Tibial artery (tissue), 4 donors: ENCODE measurements around the gene GALP.
"Not testable (repeated sequence)": the region's sequence is repeated elsewhere in the genome, so short reads cannot be mapped to it uniquely, and the experiment has no call there.

Experiments used
- DNase-seq, 2 donors: peaks; one replicate each; pipeline ENCODE4 v3.0.0-alpha.2; 2019
- H3K27ac ChIP-seq, 2 donors: fragments of 200-600 bp; sonication (generic) in 1 of 2; 1 replicate in 1 of 2; 2 replicates in 1 of 2; pipeline ENCODE4 v1.5.1; 2018 to 2019; ENCODE audit warnings: mild to moderate bottlenecking in 1 of 2
- H3K27me3 ChIP-seq, 2 donors: fragments of 200-600 bp; sonication (generic) in 1 of 2; one replicate each; pipeline versions ENCODE4 v1.5.1 to v1.6.0; 2016 to 2019
- H3K36me3 ChIP-seq, 3 donors: fragments of 200-600 bp; sonication (generic) in 2 of 3; one replicate each; pipeline ENCODE4 v1.5.1; 2016 to 2019; ENCODE audit warnings: mild to moderate bottlenecking in 2 of 3
- H3K4me1 ChIP-seq, 4 donors: fragments of 200-600 bp; sonication (generic) in 2 of 4; 1 replicate in 3 of 4; 2 replicates in 1 of 4; pipeline ENCODE4 v1.5.1; 2016 to 2019
- H3K4me3 ChIP-seq, 2 donors: fragments of 200-600 bp; sonication (generic) in 1 of 2; 1 replicate in 1 of 2; 2 replicates in 1 of 2; pipeline ENCODE4 v1.5.1; 2018 to 2019; ENCODE audit warnings: mild to moderate bottlenecking in 2 of 2
- H3K9me3 ChIP-seq, 3 donors: fragments of 200-600 bp; sonication (generic) in 1 of 3; one replicate each; pipeline ENCODE4 v1.5.1; 2016 to 2019
- intact Hi-C: fragments of 100-400 bp; cut with DNase I; formaldehyde crosslinking; loops from one replicate; pipeline ENCODE4 v1.15.0; 2023; ENCODE audit warnings: low total_unique reads
- TF ChIP-seq, protein P1 (sequence below), 2 experiments: fragments of 200-600 bp in 1 of 2; fragments of 450-650 bp in 1 of 2; IDR thresholded peaks; one replicate each; pipeline ENCODE4 v1.5.1; 2017 to 2019; ENCODE audit warnings: antibody characterized with exemption in 2 of 2, mild to moderate bottlenecking in 1 of 2, moderate library complexity in 1 of 2

The GALP gene

GRCh38 chr19:56199687-56200086 lies 23.9 kb downstream of the GALP start:
- intact Hi-C loops, result no loop called here
- no peak overlapping the region for H3K27ac ChIP-seq

DNA sequence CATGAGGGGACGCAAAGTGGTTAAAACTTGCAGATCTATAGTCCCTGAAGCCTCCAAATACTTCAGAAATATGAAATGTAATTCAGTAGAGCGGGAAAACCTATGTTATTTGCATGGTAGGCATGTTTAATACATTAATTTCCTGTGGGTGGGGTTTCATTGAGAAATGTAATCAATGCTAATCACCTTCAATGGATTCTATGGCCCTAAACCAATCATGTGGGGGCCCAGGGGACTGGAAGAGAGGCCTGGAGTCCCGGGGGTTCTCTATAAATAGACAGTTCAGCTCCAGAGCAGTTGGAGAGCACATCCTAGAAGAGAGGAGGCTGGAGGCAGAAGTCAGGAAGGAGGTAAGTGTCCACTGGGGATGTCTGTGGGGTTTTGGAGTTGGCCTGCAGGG lies 26.2 kb downstream of the GALP start, which contains the start of gene ZSCAN5C:
Gene ZSCAN5C (plus strand): TSS at position 301 of the 400 bp plus-strand sequence. CDS start 3,641 bp downstream, outside the sequence.
- H3K36me3 ChIP-seq, result no peaks in the 10 kb centered on the region
- no peak within 1 kb of the TSS for H3K4me3 ChIP-seq
- H3K9me3 ChIP-seq, result no peaks in the 10 kb centered on the region
- H3K4me1 ChIP-seq, result no peaks in the 10 kb centered on the region
- intact Hi-C loops, result no loop called here
- H3K27me3 ChIP-seq, result no peaks in the 10 kb centered on the region
- TF ChIP-seq, protein P1, sequence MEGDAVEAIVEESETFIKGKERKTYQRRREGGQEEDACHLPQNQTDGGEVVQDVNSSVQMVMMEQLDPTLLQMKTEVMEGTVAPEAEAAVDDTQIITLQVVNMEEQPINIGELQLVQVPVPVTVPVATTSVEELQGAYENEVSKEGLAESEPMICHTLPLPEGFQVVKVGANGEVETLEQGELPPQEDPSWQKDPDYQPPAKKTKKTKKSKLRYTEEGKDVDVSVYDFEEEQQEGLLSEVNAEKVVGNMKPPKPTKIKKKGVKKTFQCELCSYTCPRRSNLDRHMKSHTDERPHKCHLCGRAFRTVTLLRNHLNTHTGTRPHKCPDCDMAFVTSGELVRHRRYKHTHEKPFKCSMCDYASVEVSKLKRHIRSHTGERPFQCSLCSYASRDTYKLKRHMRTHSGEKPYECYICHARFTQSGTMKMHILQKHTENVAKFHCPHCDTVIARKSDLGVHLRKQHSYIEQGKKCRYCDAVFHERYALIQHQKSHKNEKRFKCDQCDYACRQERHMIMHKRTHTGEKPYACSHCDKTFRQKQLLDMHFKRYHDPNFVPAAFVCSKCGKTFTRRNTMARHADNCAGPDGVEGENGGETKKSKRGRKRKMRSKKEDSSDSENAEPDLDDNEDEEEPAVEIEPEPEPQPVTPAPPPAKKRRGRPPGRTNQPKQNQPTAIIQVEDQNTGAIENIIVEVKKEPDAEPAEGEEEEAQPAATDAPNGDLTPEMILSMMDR (IDR thresholded peaks at IDR 0.05), result no peak
- H3K27ac ChIP-seq, result no peak within 1 kb of the TSS
- DNase-seq, result no peak

More at GRCh38 chr19:56199687-56200086, 23.9 kb downstream of the GALP start:
- Histone ChIP-seq H3K4me3 (no peak overlapping the region), H3K27me3 (no peaks in the 10 kb centered on the region), H3K9me3 (no peaks in the 10 kb centered on the region), H3K36me3 (no peaks in the 10 kb centered on the region), H3K4me1 (no peaks in the 10 kb centered on the region)
- no peak for DNase-seq
- TF ChIP-seq, protein P1 (IDR thresholded peaks at IDR 0.05), result no peak

DNA sequence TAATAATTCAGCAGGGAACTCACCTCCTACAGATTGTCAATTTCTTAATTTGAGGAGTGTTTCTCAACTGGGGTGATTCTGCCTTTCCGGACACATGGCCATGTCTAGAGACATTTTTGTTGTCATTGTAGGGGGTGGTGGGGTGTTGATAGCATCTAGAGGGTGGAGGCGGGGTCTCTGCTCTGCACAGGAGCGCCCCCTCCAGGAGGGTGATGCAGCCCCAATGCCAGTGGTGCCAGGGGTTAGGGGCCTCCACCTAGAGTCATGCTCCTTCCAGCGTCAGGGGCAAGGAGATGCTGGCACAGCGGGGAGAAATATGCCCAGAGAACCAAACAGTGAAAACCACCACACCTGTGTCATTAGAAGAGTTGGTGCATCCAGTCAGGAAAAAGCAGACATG lies 31.8 kb downstream of the GALP start:
- H3K9me3 ChIP-seq, H3K4me1 ChIP-seq, H3K4me3 ChIP-seq, H3K27me3 ChIP-seq, intact Hi-C loops, H3K36me3 ChIP-seq, H3K27ac ChIP-seq, DNase-seq: not testable (repeated sequence)

GRCh38 chr19:56209091-56209490 lies 33.3 kb downstream of the GALP start:
- H3K27ac ChIP-seq, result no peak overlapping the region
- no peaks in the 10 kb centered on the region for H3K27me3 ChIP-seq
- no peaks in the 10 kb centered on the region for H3K9me3 ChIP-seq
- no peaks in the 10 kb centered on the region for H3K36me3 ChIP-seq
- no peaks in the 10 kb centered on the region for H3K4me1 ChIP-seq
- TF ChIP-seq, protein P1 (IDR thresholded peaks at IDR 0.05), result no peak
- no peak overlapping the region for H3K4me3 ChIP-seq
- DNase-seq, result peak in 1 of 2 donors; percentile 25
- intact Hi-C loops, result no loop called here

- H3K9me3 ChIP-seq, H3K27me3 ChIP-seq, intact Hi-C loops, H3K36me3 ChIP-seq, H3K4me3 ChIP-seq, H3K4me1 ChIP-seq, H3K27ac ChIP-seq: not testable (repeated sequence)
- DNase-seq, result peak in 1 of 2 donors; percentile 19
Observed at GRCh38 chr19:56210036-56210435, 34.2 kb downstream of the GALP start.

DNA sequence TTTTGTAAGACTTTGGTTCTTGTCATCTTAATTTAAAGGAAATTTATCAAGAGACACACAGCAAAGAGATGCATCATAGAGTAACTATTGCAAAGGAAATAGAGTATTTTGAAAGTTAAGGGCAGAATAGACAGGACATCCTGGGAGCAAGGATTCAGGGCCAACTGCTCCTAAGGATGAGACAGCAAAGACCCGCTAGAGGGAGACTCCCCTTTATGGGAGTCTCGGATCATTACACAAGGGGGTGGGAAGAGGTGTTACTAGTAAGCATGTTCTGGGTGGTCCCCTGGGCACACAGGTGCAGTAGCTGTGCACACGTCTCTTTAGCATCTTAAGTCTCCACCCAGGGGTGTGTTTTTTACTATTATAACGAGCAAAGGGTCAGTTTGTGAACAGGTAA lies 35.9 kb downstream of the GALP start:
- Histone ChIP-seq H3K27me3 (no peaks in the 10 kb centered on the region), H3K27ac (no peak overlapping the region), H3K4me3 (no peak overlapping the region), H3K9me3 (no peaks in the 10 kb centered on the region), H3K36me3 (no peaks in the 10 kb centered on the region), H3K4me1 (no peaks in the 10 kb centered on the region)
- TF ChIP-seq, protein P1 (IDR thresholded peaks at IDR 0.05), result no peak
- no peak for DNase-seq
- intact Hi-C loops, result no loop called here
